NCI-H2029 treated with DMSO at 0.1 percent for 48 hours (cell line): Measurements from ENCODE around the gene SSUH2.
A peak's percentile ranks its signal among the peaks of the same experiment; 100 is the strongest.
"Not testable (repeated sequence)": the region's sequence is repeated elsewhere in the genome, so short reads cannot be mapped to it uniquely, and the experiment has no call there.

ENCODE experiments used
- DNase-seq: peaks from one replicate; lab custom pipeline; 2025; lab: John Stamatoyannopoulos, UW

Gene SSUH2

GRCh38 chr3:8658306-8659212 lies 14.0 kb upstream of the SSUH2 start:
- DNase-seq, result peak; percentile 67

DNA sequence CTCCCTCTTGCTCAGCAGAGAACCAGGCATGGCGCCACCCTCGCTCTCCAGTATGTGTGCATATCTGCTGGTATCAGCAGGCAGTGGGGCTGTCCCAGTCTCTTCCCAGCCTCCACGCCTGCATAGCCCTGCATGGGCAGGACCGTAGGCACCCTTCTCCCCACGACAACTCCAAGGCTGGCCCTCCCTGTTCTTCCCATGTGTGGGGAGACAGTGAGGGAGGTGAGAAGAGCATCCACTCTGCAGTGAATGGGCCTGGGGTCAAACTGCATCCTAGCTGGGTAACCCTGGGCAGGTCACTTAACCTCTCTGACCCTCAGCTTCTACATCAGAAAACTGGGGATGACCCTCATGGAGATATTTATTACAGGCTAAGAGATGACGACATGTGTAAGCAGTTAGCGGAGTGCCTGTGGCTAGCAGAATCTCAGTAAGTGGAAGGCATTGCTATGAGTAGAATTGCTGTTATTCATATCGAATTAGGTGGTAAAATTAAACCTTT lies 13.3 kb upstream of the SSUH2 start:
- peak; percentile 59 for DNase-seq

- no peak for DNase-seq
Observed at GRCh38 chr3:8656240-8656639, 11.6 kb upstream of the SSUH2 start.

DNA sequence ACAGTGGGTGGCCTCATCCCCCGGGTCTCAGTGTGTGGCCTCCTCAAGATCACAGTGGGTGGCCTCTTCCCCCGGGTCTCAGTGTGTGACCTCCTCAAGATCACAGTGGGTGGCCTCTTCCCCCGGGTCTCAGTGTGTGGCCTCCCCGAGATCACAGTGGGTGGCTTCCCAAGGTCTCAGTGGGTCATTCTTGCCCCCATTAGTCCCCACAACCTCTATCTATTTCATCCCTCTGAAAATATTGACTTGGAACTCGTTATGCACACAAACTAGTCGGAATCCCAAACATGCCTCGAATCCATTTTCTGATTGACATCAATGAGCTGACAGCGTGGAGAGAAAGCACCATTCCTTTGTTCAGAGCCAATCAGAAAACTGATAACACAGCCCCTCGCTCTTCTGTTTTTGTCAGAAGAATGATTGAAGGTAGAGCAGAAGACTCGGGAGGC lies 10.8 kb upstream of the SSUH2 start:
- no peak for DNase-seq

DNA sequence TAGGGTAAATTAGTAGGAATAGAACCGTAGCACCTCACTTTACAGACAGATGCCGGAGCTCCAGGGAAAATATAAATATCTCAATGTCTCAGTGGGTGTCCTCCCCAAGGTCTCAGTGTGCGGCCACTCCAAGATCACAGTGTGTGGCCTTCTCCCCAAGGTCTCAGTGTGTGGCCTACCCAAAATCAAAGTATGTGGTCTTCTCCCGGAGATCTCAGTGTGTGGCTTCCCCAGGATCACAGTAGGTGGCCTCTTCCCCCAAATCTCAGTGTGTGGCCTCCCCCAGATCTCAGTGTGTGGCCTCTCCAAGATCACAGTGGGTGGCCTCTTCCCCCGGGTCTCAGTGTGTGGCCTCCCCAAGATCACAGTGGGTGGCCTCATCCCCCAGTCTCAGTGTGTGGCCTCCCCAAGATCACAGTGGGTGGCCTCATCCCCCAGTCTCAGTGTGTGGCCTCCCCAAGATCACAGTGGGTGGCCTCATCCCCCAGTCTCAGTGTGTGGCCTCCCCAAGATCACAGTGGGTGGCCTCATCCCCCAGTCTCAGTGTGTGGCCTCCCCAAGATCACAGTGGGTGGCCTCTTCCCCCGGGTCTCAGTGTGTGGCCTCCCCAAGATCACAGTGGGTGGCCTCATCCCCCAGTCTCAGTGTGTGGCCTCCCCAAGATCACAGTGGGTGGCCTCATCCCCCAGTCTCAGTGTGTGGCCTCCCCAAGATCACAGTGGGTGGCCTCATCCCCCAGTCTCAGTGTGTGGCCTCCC lies 10.2 kb upstream of the SSUH2 start:
- DNase-seq, result not testable (repeated sequence)

DNA sequence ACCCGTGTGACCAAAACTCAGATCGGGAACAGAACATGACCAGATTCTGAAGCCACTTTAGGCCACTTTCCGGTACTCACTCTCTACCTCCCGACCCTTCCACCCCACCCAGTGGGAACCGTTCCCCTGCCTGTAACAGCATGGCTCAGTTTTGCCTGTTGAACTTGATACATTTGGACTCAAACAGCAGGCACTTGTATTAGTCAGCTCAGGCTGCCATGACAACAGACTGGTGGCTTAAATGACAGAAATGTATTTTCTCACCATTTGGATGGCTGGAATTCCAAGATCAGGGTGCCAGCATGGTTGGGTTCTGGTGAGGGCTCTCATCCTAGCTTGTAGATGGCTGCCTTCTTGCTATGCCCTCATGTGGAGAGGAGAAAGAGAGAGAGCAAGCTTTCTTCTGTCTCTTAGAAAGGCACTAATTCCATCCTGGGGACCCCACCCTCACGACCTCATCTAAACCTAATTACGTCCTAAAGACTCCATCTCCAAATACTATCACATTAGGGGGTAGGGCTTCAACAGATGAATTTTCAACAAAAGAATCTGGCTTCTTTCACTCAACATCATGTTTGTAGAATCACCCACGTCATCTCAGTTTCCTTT lies 9.3 kb upstream of the SSUH2 start:
- DNase-seq, result no peak

DNA sequence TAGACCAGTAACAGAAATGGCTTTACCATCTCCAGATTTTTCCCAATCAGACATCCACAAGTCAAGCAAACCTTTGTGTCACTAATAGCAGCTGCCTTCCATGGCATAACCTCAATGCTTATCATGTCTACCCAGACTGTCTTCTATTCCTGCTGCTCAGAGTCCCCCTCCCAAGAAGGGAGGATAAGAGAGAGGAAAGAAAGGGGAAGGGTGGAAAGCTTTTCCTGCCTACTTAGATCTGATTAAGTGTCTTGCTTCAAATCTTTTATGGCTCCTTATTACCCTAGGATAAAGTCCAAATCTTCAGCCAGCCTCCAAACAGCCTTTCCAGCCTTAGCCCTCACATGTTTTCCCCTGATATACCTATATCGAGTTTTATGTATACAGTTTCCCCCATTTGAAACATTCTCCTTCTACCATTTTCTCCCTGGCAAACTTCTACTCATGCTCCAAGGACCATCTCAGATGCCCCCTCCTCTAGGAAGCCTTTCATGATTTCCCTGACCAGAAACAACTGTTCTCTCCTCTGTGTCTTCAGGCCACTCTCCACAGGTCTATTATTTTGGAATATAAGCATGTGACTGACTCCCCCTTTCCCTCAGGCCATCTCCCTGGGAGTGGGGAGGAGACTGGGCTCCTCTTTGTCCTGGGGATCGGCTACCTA lies 7.9 kb upstream of the SSUH2 start:
- no peak for DNase-seq

GRCh38 chr3:8651418-8652323 lies 7.1 kb upstream of the SSUH2 start:
- DNase-seq, result no peak

DNA sequence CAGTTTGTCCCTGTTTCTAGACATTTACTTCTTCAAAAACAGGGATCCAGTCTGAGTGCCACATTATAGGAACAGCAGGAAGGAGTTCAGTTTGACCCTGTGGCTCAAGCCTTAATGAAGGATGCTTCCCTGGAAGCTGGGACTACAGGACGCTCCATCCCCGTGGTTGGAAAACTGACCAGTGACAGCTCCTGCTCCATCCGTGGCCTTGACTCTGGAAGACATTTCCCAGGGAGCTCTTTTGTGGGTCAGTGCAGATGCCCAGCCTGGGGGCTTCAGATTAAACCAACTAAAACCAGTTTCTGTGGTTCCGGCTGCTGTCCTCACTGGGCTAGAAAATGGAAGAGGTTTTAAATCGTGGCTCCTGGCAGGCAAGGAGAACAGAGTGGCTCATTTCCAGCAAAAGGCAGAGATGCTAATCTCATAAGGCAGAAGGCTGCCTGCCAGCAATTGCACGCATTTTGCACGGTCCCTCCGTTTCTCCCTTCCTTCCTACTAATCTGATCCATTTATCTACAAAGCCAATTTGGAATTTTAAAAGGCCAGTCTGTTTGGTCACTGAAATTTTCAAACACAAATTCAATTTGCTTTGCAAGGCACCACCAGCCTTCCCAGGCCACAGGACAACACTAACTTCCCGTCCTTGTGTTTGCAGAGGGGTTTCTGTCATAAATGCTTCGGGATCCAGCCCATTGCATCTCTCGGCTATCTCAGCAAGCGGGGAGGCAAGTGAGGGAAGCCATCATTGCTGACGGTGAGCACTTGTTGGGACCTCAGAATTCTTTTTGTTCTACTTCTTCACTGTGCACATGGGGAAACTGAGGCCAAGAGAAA lies 6.2 kb upstream of the SSUH2 start:
- DNase-seq, result no peak

- DNase-seq, result no peak
Observed at GRCh38 chr3:8649757-8650156, 5.2 kb upstream of the SSUH2 start.

- no peak for DNase-seq
Observed at GRCh38 chr3:8648909-8649741, 4.5 kb upstream of the SSUH2 start.

DNA sequence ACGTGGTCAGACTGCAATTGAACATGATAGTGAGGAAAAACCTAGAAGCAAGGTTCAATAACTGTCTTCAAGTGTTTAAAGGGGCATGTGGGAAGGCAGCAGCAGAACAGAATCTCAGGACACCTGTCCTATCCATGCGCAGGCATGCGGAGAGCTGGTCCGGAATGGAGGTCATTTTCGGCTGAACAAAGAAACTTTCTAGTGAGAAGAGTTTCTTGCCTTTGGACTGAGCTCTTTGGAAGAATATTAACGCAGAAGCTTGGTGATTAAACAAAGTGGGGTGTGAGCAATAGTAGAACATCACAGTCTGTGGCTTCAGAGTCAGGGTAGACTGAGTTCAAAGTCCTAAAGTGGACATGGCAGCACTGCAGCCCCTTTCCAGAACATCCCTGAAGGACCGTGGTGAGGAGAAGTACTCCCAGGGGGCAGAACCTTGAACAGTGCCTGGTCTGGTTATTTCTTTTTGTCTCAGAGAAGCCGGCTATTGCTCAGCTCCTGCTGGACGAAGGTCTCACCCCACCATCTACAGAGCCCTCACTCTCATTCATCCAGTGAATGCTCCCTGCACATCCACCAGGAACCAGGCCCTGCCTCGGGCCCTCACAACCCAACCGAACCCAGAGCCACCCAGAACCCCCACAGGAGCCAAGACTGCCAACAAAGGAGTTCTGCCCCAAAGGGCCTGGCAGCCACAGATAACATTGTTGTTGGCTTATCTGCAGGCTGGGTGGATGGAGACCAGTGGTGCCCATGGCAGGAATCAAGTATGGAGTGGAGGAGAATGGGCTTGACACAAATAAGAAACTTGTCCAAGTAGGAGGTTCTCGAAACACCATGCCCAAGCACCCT lies 2.8 kb upstream of the SSUH2 start:
- no peak for DNase-seq

DNA sequence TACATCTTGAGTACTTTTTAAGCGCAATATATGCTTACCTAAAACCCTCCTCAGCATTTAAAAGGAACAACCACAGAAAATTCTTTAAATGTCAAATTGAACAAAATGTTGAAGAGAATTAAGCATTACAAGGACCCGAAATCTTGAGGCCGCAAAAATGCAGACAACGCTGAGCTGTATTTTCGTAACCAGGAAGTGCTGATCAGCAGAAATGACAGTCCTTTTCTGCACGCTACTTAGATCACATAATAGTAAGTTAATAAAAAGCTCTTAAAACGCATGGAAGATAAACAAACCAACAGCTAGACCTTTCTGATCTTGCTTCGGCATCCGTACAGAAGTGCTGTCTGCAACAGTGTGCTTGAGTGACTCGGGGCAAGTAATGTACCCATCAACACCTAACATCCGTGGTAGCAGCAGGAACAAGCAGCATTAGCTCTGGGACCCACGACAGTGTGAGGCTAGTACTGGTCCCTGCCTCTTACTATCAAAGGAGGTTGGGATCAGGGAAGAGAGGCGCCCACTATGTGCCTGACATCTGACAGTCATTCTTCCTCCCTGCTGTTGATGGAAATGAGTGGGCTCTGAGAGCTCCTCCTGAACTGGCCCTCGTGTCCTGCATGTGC lies 1.8 kb upstream of the SSUH2 start:
- DNase-seq, result no peak

- no peak for DNase-seq
Observed at GRCh38 chr3:8645712-8646111, 1.1 kb upstream of the SSUH2 start.

DNA sequence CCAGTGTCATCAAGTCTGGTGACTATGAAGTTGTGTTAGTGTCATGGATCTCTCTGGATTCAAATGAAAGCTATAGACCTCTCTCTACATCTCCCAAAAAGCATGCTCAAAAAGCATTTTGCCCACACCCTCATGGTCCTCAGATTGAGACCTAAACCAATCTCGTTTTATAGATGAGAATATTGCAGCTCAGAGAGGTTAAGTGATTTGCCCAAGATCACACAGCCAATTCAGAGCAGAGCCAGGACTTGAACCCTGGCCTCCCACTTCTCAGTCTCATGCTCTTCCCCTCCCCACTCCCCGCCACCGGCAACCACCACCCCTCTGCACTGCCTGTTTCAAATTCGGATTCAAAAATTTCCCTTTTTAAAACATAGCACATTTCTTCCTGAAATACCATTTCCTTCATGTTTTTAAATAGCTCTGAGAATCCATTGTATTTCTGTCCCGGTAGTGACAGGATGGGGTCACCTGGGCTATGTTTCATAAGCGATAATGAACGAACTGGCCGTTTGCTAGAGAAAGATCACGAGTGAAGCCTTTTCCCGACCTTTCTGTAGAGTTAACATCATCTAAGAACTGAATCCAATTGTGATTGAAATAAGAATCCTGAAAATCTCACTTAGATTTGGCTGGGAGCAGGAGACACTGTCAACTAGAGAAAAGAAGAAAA lies 769 bp downstream of the SSUH2 start:
- DNase-seq, result no peak

- no peak for DNase-seq
Observed at GRCh38 chr3:8642001-8642400, 2.6 kb downstream of the SSUH2 start.

GRCh38 chr3:8641472-8641871 lies 3.1 kb downstream of the SSUH2 start:
- DNase-seq, result no peak
